ENCODE results near the gene LYL1.

Gene LYL1

GRCh38 chr19:13091400-13092157 lies 11.1 kb downstream of the LYL1 start:
- no peak for DNase-seq

GRCh38 chr19:13090511-13091231 lies 12.0 kb downstream of the LYL1 start:
- no peak for DNase-seq

GRCh38 chr19:13089857-13090507 lies 12.7 kb downstream of the LYL1 start:
- DNase-seq: no peak

- DNase-seq: no peak
Observed at GRCh38 chr19:13089139-13089856, 13.4 kb downstream of the LYL1 start.

- no peak for DNase-seq
Observed at GRCh38 chr19:13087795-13088537, 14.7 kb downstream of the LYL1 start.

GRCh38 chr19:13087295-13087694 lies 15.4 kb downstream of the LYL1 start:
- DNase-seq: no peak

GRCh38 chr19:13086341-13086740 lies 16.3 kb downstream of the LYL1 start:
- no peak for DNase-seq

GRCh38 chr19:13085666-13086065 lies 17.0 kb downstream of the LYL1 start:
- no peak for DNase-seq

GRCh38 chr19:13083627-13084026 lies 19.0 kb downstream of the LYL1 start:
- no peak for DNase-seq

GRCh38 chr19:13083008-13083404 lies 19.7 kb downstream of the LYL1 start:
- no peak for DNase-seq

GRCh38 chr19:13082192-13083007 lies 20.3 kb downstream of the LYL1 start:
- DNase-seq: no peak

GRCh38 chr19:13079542-13079986 lies 23.1 kb downstream of the LYL1 start:
- peak; percentile 9 for DNase-seq

GRCh38 chr19:13078897-13079541 lies 23.6 kb downstream of the LYL1 start:
- DNase-seq: no peak

- DNase-seq: no peak
Observed at GRCh38 chr19:13078381-13078780, 24.3 kb downstream of the LYL1 start.

GRCh38 chr19:13077240-13077639 lies 25.4 kb downstream of the LYL1 start:
- DNase-seq: no peak

- DNase-seq: no peak
Observed at GRCh38 chr19:13076787-13077186, 25.9 kb downstream of the LYL1 start.

GRCh38 chr19:13076320-13076719 lies 26.3 kb downstream of the LYL1 start:
- DNase-seq: no peak

- DNase-seq: no peak
Observed at GRCh38 chr19:13074378-13074777, 28.3 kb downstream of the LYL1 start.

- DNase-seq: no peak
Observed at GRCh38 chr19:13073263-13073662, 29.4 kb downstream of the LYL1 start.

GRCh38 chr19:13072188-13072908 lies 30.3 kb downstream of the LYL1 start:
- DNase-seq: no peak

Data from NCI-H1436 treated with DMSO at 0.1 percent for 48 hours (cell line).